ENCODE measurements around the gene SNRNP25.

DNA sequence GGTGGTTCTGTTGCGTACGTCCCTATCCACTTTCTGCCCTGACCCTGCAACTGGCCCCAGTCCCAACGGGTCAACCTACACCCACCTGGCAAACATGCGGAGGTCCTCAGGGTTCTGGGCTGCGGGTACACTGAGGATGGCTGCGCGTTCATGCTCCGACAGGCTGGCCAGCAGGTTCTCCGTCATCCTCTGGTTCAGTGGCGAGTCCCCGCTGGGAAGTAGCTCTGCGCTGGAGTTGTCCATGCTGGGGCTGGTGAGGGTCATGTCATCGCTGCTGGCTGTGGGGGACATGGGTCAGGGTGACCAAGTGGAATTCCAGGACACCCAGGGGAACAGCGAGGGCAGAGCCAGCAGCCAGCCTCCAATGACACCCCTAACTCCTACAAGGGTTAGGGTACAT is 35.0 kb downstream of the SNRNP25 start:
- TF ChIP-seq CTCF (IDR thresholded peaks at IDR 0.05) (no peak), POLR2A (IDR thresholded peaks at IDR 0.05) (no peak), POLR2AphosphoS5 (IDR thresholded peaks at IDR 0.05) (no peak)
